ENCODE measurements around the gene CNTF.
"Not testable (repeated sequence)": the region's sequence is repeated elsewhere in the genome, so short reads cannot be mapped to it uniquely, and the experiment has no call there.

The CNTF gene, protein sequence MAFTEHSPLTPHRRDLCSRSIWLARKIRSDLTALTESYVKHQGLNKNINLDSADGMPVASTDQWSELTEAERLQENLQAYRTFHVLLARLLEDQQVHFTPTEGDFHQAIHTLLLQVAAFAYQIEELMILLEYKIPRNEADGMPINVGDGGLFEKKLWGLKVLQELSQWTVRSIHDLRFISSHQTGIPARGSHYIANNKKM

DNA sequence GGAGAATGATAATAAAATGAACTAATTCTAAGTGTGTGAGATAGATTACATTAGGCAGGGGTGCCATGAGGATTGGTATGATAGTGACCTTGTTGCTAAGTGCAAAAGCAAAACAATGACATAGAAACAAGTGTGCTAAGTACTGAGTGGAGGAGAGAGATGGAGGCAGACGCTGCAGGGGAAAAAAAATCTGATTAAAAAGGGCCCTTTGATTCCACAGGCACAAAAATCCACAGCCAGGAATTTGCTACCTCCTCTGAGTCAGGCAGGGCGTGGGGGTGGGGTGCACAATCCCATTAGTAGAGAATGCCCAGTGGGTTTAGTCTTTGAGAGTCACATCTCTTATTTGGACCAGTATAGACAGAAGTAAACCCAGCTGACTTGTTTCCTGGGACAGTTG, at the start of gene CNTF:
TSS of gene CNTF (plus strand) at position 322 of the 400 bp plus-strand sequence. CDS start 88 bp downstream, outside the sequence.
- DNase-seq (ENCODE audit: low read depth) = peak; percentile 10

DNA sequence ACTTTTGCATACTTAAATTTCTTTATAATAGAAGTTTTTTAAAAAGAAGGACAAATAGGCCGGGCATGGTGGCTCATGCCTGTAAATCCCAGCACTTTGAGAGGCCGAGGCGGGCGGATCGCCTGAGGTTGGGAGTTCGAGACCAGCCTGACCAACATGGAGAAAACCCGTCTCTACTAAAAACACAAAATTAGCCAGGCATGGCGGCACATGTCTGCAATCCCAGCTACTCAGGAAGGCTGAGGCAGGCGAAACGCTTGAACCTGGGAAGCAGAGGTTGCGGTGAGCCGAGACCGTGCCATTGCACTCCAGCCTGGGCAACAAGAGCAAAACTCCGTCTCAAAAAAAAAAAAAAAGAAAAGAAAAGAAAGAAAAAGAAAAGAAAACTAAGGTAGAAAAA, 49.6 kb upstream of the CNTF start:
- not testable (repeated sequence) for DNase-seq (ENCODE audit: low read depth)

DNA sequence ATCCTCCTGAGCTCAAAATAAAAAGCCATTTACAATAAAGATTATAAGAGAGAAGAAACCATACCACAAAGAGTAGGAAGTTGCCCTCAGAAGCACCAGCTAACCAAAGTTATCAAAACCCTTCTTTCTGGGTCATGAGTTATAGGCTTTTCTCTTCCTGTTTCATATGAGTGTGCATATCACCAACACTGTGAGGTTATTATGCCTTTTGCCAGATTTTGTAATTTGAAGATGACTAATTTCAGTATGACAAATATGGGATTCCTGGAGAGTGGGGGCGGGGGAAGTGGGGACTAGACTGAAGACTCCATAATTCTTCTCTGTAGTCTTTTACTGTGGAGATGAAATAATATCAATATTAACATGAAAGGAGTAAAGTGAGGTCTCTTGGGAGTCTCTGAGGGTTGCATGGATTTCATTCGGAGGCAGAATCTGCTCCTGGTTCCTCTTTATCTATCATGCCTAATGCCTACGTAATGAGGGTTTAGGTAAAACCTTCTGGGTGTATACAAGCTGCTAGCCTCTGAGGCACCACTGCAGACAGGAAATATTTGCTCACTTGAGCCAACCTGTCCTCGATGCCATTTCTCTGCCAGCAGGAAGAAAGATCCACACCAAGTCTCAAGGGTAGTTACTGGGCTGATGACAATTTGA, 48.9 kb upstream of the CNTF start:
- peak; percentile 90 for DNase-seq (ENCODE audit: low read depth)

DNA sequence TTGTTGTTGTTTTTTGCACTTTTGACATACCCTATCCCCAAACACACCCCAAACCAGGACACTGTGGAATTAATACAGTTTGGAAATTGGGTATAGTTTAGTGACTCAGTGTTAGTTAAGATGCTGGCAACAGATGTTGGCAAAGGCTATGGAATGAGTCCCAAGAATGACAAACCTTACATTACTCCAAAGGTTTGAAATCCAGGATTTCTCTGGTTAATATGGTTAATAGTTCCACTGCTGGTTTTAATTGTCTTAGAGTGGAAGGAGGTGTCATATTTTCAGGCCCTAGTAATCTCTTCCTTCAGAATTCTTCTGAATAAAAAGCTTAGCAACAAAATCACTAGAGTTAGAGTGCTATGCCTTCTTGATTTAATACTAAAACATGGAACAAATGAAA, 47.6 kb upstream of the CNTF start:
- no peak for DNase-seq (ENCODE audit: low read depth)

DNA sequence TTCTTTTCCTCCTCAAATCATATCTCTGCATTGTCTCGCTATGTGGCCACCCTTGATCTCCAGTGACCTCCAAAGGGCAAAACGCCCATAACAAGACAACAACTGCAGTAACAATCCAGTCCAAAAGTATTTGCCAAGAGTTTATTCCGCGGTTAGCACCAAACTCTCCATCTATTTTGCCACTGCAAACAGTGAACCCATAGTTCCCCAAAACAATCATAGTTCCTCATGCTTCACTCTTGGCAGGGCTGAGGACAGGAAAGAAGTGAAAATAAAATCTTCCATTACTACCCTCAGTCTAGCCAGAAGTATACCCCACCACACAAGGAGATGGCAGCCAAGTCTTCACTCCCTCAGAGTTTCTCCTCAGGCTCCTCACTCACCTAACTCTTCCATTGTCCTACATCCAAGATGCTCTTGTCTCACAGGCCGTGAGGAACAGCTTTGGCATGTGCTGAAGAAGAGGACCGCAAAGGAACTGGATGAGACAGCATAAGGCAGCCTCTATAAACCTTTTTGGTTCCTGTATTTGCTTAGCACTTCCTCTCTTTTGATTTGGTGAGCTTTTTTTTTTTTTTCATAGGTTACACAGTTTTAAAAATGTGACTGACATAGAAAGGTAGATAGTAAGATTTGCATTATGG, 47.0 kb upstream of the CNTF start, which contains the start of gene LPXN:
TSS of gene LPXN (minus strand) at position 480 of the 644 bp plus-strand sequence. CDS start at position 396, 84 bp downstream.
- DNase-seq (ENCODE audit: low read depth) = no peak

DNA sequence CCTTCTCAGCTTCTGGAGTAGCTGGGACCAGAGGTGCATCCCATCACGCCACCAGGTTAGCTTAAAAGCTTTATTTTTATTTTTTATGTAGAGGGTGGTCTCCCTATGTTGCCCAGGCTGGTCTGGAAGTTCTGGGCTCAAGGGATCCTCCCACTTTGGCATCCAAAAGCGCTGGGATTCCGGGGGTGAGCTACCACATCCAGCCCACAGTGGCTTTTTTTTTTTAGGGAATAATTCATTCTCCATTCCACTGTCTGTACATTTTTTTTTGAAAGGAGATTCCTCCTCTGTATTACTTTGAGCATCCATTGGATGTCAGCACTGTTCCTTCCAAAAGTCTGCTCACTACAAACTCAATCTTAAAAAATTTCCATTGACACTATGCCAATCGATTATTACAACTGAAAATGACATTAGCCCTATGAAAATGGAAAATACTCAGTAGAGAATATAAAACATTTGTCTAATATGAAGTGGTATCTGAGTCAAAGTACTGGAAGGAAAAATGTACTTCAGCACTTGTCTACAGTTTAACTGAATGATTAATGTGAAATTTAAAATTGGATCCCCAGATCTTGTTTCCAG, 45.5 kb upstream of the CNTF start:
- DNase-seq (ENCODE audit: low read depth) = peak; percentile 32

DNA sequence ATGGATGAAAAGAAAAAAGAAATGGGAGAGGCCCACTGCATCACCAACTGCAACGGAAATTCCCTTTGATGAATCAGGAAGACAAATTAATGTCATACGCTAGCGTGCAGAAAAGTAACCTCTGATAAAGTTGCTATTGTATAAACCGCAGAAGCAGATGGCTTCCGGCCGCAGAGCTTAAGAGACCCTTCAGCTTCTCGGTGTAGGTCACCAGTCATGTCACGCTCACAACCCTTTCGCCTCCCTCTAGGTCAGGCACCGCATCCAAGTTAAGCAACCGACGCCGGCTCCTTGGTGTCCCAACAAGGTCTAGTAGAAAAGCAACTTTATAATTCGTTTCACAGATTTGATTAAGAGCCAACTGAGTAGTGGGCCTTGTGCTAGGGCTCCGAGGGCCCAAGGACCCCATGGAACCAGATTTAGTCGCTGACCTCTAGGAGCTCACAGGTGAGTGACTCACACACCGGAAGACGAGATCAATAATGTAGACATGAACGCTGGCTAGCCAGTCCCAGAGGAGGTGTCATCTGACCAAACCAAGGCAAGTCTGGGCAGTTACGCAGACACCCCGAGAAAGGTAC, 44.8 kb upstream of the CNTF start:
- DNase-seq (ENCODE audit: low read depth) = peak; percentile 90

DNA sequence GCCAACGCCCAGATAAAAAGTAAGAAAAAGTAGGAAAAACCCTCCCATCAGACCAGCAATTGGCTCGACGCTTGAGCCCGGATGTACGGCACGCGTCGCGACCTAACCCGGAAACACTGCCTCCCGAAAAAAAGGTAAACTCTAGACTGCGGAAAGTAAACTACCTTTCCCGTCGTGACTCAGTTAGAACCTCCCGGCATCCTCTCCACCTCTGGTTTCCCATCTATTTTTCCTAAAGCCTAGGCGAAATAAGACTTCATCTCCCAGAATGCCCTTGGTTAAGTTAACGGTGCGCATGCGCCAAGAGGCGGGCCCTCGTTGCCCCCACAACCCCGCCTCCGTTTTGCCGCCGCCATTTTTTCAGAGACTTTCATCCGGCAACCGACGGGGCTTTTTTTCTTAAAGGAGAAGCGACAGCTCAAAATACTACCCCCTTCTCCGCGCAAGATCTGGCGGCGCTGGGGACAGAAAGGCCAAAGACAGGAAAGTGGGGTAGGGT, 44.3 kb upstream of the CNTF start:
- peak; percentile 99 for DNase-seq (ENCODE audit: low read depth)

DNA sequence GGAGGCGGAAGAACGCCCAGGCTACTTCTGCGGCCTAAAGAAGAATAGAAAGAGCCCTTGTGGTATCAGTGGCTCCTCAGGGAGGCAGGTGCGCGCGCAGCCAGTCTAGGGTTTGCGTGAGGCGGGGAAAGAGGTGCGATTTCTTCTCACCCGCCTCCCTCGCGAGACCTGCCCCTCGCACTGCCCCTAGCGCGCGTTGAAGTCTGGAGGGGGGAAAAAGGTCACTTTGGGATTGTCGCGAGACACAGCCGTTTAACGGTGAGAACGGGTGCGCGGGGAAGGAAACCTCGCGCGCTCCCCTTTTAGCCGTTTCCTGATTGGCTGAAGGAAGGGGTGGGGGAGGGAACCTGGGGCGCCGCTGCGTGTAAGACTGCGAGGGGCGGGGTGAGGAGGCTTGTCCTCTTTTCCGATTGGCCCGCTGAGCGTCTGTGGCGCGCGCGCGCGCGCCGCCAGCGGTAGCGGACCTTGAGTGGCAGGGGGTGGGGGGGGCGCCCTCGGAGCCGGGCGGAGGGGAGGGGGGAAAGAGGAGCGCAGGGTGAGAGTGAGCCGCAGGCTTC, 43.8 kb upstream of the CNTF start, which contains the start of gene ZFP91:
TSS of gene ZFP91 (plus strand) at position 429 of the 557 bp plus-strand sequence. CDS start 219 bp downstream, outside the sequence.
- DNase-seq (ENCODE audit: low read depth) = peak; percentile 97

DNA sequence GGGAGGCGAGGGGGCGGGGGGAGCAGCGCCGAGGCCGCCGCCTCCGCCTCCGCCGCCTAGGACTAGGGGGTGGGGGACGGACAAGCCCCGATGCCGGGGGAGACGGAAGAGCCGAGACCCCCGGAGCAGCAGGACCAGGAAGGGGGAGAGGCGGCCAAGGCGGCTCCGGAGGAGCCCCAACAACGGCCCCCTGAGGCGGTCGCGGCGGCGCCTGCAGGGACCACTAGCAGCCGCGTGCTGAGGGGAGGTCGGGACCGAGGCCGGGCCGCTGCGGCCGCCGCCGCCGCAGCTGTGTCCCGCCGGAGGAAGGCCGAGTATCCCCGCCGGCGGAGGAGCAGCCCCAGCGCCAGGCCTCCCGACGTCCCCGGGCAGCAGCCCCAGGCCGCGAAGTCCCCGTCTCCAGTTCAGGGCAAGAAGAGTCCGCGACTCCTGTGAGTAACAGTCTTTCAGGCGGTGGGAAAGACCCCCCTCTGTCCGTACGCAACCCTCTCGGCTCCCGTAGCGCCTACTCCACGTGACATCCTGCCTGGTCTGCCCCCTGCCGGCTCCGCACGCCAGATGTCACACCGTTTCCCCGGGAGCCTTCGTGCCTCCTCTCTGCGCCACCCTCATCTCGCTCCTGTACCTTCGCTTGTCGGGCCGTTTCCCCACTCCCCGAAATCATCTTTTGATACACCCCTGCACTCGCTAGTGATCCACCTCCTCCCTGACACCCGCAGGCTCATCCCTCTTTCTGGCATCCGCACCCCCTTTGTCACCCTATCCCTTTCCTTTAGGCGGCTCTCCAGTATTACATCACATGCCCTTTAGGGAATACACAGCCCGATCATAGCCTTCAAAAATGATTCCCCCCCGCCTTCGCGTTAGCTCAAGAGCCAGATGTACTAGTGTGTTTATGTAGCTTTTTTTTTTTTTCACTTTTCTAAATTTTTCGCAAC, 43.0 kb upstream of the CNTF start:
- peak; percentile 85 for DNase-seq (ENCODE audit: low read depth)

DNA sequence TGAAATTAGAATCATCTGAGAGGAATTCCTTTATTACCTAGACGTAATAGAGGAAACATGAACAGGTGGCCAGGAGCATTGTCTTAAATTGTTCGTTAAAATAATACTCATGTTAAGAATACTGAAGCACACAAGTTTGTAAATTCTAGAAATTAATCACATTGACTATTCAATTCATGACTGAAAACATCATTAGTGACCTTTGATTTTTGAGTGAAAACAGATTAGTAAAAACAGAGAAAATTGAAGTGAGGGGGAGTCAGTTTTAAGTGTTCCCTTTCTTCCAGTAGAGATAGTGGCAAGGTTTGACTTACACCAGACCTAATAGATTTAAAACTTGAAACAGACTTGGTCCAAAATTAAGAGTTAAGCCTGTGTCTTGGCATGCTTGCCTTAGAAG, 42.2 kb upstream of the CNTF start:
- DNase-seq (ENCODE audit: low read depth) = no peak

DNA sequence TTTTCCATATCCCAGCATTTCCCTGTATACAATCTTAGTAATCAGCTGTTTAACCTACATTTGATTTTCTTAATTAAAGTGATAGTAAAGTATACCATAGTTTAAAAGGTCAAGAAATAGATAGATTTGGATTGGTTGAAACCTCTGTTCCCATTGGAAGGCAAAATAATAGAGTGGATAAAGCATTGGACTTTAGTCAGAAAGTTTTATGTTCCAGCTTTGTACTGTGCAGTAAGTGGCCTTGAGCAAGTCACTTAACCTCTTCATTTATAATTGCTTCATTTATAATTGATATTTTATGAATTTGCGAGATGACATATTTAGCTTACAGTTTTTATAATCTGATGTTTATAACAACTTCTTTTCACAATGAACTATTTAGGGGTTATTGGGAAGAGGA, 40.0 kb upstream of the CNTF start:
- no peak for DNase-seq (ENCODE audit: low read depth)

DNA sequence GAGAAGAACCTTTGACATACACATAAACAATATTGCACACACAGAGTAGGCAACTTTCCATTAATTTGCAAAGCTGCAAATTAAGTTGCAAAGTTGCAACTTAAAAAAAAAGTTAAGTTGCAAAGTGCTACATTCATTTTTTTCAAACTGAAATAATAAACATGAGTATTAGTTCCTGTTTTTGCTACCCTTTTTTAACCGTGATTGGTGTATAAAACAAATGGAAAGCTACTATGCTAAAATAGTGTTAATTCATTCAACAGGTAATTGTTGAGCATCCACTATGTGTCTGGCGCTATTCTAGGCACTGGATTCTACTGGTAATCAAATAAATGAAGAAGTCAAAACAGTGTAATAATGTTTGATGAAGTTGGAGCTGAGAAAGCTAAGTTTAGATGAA, 35.5 kb upstream of the CNTF start:
- DNase-seq (ENCODE audit: low read depth) = no peak

DNA sequence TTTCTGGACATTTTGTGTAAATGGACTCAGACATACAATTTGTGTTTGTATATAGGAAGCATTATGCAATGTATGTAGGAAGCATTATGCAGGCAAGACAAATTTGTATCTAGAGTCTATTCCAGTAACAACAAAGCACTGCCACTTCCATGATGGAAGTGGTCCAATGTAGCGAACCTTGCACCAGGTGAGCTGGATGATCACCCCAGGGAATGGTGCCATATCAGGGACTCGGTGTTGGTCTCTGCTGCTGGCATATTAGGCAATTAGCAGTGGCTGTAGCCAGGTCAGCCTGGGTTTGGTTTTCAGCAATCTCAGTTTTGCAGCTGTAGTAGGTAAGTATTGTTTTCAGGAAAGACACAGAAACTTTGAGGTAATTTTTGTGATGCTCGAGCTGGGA, 30.8 kb upstream of the CNTF start:
- no peak for DNase-seq (ENCODE audit: low read depth)

DNA sequence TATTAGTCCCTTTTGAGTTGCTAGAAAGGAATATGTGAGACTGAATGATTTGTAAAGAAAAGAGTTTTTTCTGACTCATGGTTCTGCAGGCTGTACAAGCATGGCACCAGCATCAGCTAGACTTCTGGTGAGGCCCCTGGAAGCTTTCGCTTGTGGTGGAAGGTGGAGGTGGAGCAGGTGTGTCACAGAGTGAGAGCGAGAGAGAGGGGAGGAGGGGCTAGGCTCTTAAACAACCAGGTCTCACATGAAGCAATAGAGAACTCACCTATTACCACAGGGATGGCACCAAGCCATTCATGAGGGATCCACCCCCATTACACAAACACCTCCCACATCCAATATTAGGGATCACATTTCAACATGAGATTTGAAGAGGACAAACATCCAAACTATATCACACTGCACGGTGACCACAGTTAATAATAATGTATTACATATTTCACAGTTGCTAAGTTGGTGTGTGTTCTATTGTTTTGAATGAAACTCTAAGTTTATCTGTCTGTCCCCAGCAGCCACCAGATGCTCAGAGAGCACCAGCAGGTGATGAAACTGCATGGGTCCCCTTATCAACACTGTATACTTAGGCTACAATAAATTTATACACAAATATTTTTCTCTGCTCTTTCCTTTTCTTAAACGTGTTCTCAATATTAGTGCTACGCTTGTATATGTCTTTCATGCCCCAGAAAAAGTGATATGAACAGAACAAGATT, 29.5 kb upstream of the CNTF start:
- DNase-seq (ENCODE audit: low read depth) = no peak

DNA sequence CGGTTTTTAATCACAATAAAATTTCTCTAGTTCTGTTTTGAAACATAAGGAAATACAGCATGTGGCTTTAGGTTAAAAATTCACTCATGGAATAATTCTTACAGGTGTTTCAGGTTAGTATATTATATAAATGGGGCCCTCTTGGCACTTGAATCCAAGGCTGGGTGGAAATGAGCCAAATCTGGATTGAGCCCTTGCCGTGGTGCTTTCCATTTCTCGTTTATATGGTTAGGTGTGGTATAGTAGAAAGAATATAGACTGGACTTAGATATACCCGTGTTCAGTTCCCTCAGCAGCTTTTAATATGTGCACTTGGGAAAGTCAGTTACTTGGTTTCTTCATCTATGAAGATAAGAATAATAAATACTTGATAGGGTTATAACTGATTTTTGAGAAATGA, 27.6 kb upstream of the CNTF start:
- no peak for DNase-seq (ENCODE audit: low read depth)

DNA sequence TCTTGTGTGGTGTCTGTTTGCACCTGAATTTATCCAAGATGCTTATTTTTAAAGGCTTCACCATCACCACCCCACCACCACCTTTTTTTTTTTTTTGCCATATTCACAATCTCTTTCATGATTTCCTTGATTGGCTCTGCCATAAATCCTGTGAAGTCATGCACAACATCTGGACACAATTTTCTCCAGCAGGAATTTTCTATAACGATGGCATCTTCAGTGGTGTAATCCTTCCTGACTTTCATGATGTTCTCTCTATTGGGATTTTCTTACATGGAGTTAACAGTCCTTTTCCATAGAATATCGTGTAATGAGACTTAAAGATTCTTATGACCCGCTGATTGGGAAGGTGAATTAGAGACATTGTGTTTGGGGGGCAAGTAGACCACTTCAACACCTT, 25.8 kb upstream of the CNTF start:
- DNase-seq (ENCODE audit: low read depth) = no peak

DNA sequence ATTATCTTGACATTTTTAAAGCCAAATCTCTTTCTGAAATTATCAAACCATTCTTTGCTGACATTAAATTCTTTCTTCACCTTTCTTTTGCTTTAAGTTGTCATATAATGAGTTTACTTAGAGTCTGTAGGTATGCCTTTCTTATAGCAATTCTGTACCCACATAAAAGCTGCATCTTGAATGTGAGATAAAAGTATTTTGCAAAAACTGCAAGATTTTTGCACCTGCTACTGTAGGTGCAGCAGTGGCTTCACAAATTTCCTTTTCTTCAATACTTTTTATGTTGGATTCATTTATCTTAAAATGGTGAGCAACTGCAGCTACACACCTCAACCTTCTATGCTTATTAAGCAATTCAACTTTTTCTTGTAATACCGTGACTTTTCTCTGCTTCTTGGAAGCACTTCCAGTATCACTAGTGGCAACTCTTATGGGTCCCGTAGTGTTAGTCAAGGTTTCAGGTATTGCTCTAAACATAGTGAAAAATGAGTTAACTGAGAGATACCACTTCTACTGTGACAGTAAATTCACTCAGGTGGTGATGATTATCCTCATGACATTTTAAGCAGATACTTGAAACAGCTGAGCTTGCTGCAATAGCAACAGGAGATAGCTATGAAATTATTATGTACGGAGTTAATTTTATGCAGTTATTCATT, 24.9 kb upstream of the CNTF start:
- no peak for DNase-seq (ENCODE audit: low read depth)

DNA sequence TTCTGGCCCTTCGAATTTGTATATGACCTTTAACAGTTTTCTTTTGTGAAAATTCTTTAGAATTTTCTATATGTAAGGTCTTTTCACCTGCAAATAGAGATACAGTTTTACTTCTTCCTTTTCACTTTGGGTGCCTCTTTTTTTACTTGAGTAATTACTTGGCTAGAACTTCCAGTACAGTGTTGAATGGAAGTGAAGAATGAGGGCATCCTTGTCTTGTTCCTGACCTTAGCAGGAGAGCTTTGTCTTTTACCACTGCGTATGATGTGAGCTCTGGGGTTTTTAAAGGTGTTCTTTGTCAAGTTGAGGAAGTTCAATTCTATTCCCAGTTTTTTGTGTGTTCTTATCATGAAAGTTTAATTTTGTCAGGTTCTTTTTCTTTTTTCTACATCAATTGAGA, 22.0 kb upstream of the CNTF start:
- no peak for DNase-seq (ENCODE audit: low read depth)

All from amniotic epithelial cell (primary cell).